Coronary artery (tissue), 2 donors: ENCODE results near the gene PLEK2.
"Not testable (repeated sequence)": the region's sequence is repeated elsewhere in the genome, so short reads cannot be mapped to it uniquely, and the experiment has no call there.

Source experiments
- DNase-seq: peaks from one replicate; pipeline ENCODE4 v3.0.0-alpha.2; 2017; ENCODE audit warnings: low spot score
- H3K27ac ChIP-seq, 2 donors: fragments of 200-600 bp; sonication (generic); one replicate each; pipeline ENCODE4 v1.5.1; 2016 to 2019
- H3K4me3 ChIP-seq: fragments of 200-600 bp; sonication (generic); 2 replicates; pipeline ENCODE4 v1.5.1; 2016; ENCODE audit warnings: mild to moderate bottlenecking, moderate library complexity
- TF ChIP-seq, protein P1 (sequence below): fragments of 200-600 bp; sonication (generic); IDR thresholded peaks from one replicate; pipeline ENCODE4 v1.5.1; 2019; ENCODE audit warnings: antibody characterized with exemption

Gene PLEK2, protein sequence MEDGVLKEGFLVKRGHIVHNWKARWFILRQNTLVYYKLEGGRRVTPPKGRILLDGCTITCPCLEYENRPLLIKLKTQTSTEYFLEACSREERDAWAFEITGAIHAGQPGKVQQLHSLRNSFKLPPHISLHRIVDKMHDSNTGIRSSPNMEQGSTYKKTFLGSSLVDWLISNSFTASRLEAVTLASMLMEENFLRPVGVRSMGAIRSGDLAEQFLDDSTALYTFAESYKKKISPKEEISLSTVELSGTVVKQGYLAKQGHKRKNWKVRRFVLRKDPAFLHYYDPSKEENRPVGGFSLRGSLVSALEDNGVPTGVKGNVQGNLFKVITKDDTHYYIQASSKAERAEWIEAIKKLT

DNA sequence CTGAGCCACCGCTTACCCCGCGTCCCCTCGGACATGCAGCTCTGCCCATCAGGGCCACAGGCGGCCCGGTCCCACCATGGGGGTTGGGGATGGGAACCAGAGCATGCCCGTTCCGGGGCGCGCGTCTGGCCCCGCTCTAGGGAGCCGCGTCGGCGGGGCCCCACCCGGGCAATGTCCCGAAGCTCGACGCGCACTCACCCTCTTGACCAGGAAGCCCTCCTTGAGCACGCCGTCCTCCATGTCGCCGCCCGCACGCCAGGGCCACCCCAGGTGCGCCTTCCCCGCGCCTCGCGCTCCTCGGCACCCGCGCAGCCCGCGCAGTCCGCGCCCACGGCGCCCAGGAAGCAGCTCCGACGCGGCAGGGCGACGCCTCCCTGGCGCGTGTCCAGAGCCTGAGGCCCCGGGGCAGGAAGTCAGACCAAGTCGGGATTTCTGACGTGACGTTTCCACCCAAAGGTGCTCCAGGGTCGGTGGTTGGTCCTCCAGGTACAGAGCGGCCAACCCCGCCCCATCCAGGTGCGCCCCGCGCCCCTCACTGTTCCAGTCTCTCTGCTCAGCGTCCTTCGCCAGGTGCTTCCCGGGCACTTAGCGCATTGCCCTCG is at the start of gene PLEK2:
Gene PLEK2, minus strand, starts transcription at position 346 of the 602 bp plus-strand sequence. Its CDS starts 106 bp downstream, at position 240.
- no peak for DNase-seq
- TF ChIP-seq, protein P1, sequence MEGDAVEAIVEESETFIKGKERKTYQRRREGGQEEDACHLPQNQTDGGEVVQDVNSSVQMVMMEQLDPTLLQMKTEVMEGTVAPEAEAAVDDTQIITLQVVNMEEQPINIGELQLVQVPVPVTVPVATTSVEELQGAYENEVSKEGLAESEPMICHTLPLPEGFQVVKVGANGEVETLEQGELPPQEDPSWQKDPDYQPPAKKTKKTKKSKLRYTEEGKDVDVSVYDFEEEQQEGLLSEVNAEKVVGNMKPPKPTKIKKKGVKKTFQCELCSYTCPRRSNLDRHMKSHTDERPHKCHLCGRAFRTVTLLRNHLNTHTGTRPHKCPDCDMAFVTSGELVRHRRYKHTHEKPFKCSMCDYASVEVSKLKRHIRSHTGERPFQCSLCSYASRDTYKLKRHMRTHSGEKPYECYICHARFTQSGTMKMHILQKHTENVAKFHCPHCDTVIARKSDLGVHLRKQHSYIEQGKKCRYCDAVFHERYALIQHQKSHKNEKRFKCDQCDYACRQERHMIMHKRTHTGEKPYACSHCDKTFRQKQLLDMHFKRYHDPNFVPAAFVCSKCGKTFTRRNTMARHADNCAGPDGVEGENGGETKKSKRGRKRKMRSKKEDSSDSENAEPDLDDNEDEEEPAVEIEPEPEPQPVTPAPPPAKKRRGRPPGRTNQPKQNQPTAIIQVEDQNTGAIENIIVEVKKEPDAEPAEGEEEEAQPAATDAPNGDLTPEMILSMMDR: no peak
- Histone ChIP-seq H3K27ac (no peak within 1 kb of the TSS), H3K4me3 (peak within 1 kb of the TSS; percentile 70)

GRCh38 chr14:67461341-67461985 is 49.5 kb upstream of the PLEK2 start:
- H3K4me3 ChIP-seq: no peak overlapping the region
- no peak for DNase-seq
- no peak overlapping the region for H3K27ac ChIP-seq
- TF ChIP-seq, protein P1: no peak

DNA sequence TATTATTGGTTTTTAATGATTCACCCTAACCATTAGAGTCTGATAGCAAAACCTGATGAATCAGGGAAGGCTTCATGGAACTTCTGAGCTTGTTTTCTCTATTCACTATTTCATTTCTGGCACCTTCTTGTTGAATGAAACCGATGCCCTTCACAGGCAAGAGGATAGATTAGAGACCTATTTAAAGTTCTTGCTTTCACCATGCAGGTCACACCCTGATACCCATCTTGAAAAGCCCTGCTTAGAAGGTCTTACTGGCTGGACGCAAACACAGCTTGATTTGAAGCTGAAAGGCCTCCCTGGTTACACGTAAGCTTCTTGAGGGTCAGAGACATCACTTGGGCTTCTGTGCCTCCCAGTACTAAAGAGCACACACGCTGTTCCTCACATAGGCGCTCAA is 47.4 kb upstream of the PLEK2 start:
- Histone ChIP-seq H3K27ac (no peak overlapping the region), H3K4me3 (no peak overlapping the region)
- TF ChIP-seq, protein P1: no peak
- no peak for DNase-seq

DNA sequence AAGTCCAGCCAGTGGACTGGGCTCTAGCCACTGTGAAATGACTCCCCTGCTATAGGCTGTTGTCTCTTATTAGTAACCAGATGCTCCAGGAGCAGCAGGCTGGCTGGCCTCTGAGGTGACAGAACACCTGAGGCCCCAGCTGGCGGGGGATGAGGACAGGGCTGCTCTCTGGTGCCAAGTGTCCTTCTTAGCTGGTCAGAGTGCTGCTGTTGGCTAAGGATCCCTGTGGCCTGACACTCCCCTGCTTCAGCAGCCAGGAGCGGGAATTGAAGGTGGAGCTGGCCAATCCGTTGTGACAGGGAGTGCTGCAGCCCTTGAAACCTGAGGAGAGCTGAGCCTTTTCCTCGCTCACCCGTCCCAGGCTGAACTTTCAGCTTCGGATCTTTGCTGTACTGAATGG is 45.8 kb upstream of the PLEK2 start:
- no peak overlapping the region for H3K4me3 ChIP-seq
- TF ChIP-seq, protein P1: no peak
- H3K27ac ChIP-seq: no peak overlapping the region
- DNase-seq: no peak

GRCh38 chr14:67456732-67457131 is 44.8 kb upstream of the PLEK2 start:
- no peak for DNase-seq
- Histone ChIP-seq H3K4me3 (no peak overlapping the region), H3K27ac (no peak overlapping the region)
- TF ChIP-seq, protein P1: no peak

GRCh38 chr14:67453575-67454300 is 41.8 kb upstream of the PLEK2 start:
- TF ChIP-seq, protein P1: no peak
- H3K27ac ChIP-seq: no peak overlapping the region
- no peak for DNase-seq
- H3K4me3 ChIP-seq: no peak overlapping the region

GRCh38 chr14:67451667-67452066 is 39.7 kb upstream of the PLEK2 start:
- H3K27ac ChIP-seq, H3K4me3 ChIP-seq, DNase-seq: not testable (repeated sequence)
